Neural progenitor cell (in vitro differentiated cells): ENCODE results near the gene MTCL3.
A peak's percentile ranks its signal among the peaks of the same experiment; 100 is the strongest.

Experiments
- DNase-seq: peaks from one replicate; pipeline ENCODE4 v3.0.0-alpha.2; 2016; ENCODE audit warnings: low spot score
- H2AFZ ChIP-seq: fragments of 200-600 bp; sonication (generic); replicated peaks from 2 replicates; pipeline ENCODE4 v1.6.1; 2016; ENCODE audit warnings: antibody characterized with exemption
- H3F3A ChIP-seq: fragments of 200-600 bp; sonication (generic); 2 replicates; pipeline ENCODE4 v1.6.1; 2016; ENCODE audit warnings: antibody characterized with exemption, low read depth
- H3K27ac ChIP-seq: fragments of 200-600 bp; sonication (generic); 2 replicates; pipeline ENCODE4 v1.5.1; 2016; ENCODE audit warnings: mild to moderate bottlenecking
- H3K27me3 ChIP-seq: fragments of 200-600 bp; sonication (generic); 2 replicates; pipeline ENCODE4 v1.6.1; 2016; ENCODE audit warnings: mild to moderate bottlenecking, moderate library complexity
- H3K36me3 ChIP-seq: fragments of 200-600 bp; sonication (generic); 2 replicates; pipeline ENCODE4 v1.5.1; 2016
- H3K4me1 ChIP-seq: fragments of 200-600 bp; sonication (generic); 2 replicates; pipeline ENCODE4 v1.6.1; 2016; ENCODE audit warnings: mixed run types
- H3K4me2 ChIP-seq: fragments of 200-600 bp; sonication (generic); 2 replicates; pipeline ENCODE4 v1.6.1; 2016
- H3K4me3 ChIP-seq: fragments of 200-600 bp; sonication (generic); 2 replicates; pipeline ENCODE4 v1.5.1; 2016
- H3K79me2 ChIP-seq: fragments of 200-600 bp; sonication (generic); 2 replicates; pipeline ENCODE4 v1.6.1; 2016; ENCODE audit warnings: low read depth
- H3K9ac ChIP-seq: fragments of 200-600 bp; sonication (generic); 2 replicates; pipeline ENCODE4 v1.6.1; 2016
- H3K9me3 ChIP-seq: fragments of 200-600 bp; sonication (generic); 2 replicates; pipeline ENCODE4 v1.5.1; 2016; ENCODE audit warnings: low read depth
- H4K20me1 ChIP-seq: fragments of 200-600 bp; sonication (generic); 2 replicates; pipeline ENCODE4 v1.6.1; 2016; ENCODE audit warnings: low read depth
- H3K27ac Mint-ChIP-seq: 3 replicates; pipeline ENCODE4 v1.8.0; 2021; ENCODE audit warnings: mixed read lengths
- H3K27me3 Mint-ChIP-seq: 2 replicates; pipeline ENCODE4 v1.8.0; 2022; ENCODE audit warnings: low read depth, mild to moderate bottlenecking, inconsistent platforms, moderate library complexity, mixed read lengths; ENCODE audit not compliant: insufficient read depth
- H3K36me3 Mint-ChIP-seq: 3 replicates; pipeline ENCODE4 v1.8.0; 2021; ENCODE audit warnings: mixed read lengths
- H3K4me1 Mint-ChIP-seq: 3 replicates; pipeline ENCODE4 v1.8.0; 2021; ENCODE audit warnings: mixed read lengths
- H3K4me3 Mint-ChIP-seq: 3 replicates; pipeline ENCODE4 v1.8.0; 2021; ENCODE audit warnings: mild to moderate bottlenecking, moderate library complexity, mixed read lengths
- H3K9me3 Mint-ChIP-seq: 3 replicates; pipeline ENCODE4 v1.8.0; 2020; ENCODE audit warnings: mixed read lengths
- CTCF ChIP-seq: fragments of 200-600 bp; sonication (generic); IDR thresholded peaks from 2 replicates; pipeline ENCODE4 v1.5.1; 2017; ENCODE audit warnings: antibody characterized with exemption, mild to moderate bottlenecking
- EZH2 ChIP-seq: fragments of 200-600 bp; sonication (generic); IDR thresholded peaks from 2 replicates; pipeline ENCODE4 v1.6.1; 2017; ENCODE audit warnings: antibody characterized with exemption, mild to moderate bottlenecking, moderate library complexity
- EZH2phosphoT487 ChIP-seq: fragments of 200-600 bp; sonication (generic); IDR thresholded peaks from 2 replicates; pipeline ENCODE4 v1.6.1; 2017; ENCODE audit warnings: antibody characterized with exemption

Gene MTCL3

DNA sequence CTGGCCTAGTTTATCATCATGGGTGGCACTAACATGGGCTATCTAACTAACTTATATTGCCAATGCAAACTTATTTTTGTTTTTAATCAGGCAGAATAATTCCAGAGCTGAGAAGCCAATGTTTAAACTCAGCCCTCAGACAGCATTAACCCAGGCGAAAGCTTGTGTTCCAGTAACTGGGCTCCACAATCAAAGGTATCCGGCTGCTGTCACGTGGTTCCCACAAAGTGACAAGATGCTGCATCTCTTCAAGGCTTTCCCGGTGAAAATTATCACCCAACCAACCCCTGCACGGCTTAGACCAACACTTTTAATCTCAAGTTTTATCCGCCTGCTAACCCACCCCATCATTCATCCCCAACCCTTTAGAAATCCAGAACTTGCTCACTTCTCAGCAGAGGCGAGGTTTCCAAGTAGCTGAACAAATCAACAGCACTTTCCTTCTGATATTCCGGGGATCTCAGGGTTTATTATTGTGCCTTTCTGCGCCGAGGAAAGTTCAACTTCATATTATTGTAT, 885 bp downstream of the MTCL3 start:
- peak; percentile 57 for DNase-seq
- H3K4me3 Mint-ChIP-seq: peak overlapping the region; percentile 96
- H3K27me3 Mint-ChIP-seq: peaks cover 8% of the 10 kb centered on the region
- Histone ChIP-seq H3K4me3 (peak overlapping the region; percentile 65), H3K36me3 (peaks cover 4% of the 10 kb centered on the region), H3K4me2 (peak overlapping the region; percentile 94), H3K27ac (no peak overlapping the region), H3F3A (peaks cover 56% of the 10 kb centered on the region), H3K9me3 (no peaks in the 10 kb centered on the region), H4K20me1 (peaks cover 24% of the 10 kb centered on the region), H3K9ac (peak overlapping the region; percentile 23), H3K27me3 (peaks cover 13% of the 10 kb centered on the region), H3K79me2 (peaks cover 15% of the 10 kb centered on the region), H3K4me1 (peaks cover 26% of the 10 kb centered on the region), H2AFZ (peak overlapping the region; percentile 97)
- TF ChIP-seq CTCF (no peak), EZH2 (no peak), EZH2phosphoT487 (no peak)
- peak overlapping the region; percentile 98 for H3K27ac Mint-ChIP-seq
- H3K4me1 Mint-ChIP-seq: peaks cover 42% of the 10 kb centered on the region
- peaks cover 11% of the 10 kb centered on the region for H3K36me3 Mint-ChIP-seq
- no peaks in the 10 kb centered on the region for H3K9me3 Mint-ChIP-seq

GRCh38 chr6:127517693-127518092, 1.4 kb downstream of the MTCL3 start:
- Mint-ChIP-seq H3K27me3 (peaks cover 8% of the 10 kb centered on the region), H3K9me3 (no peaks in the 10 kb centered on the region), H3K4me1 (peaks cover 42% of the 10 kb centered on the region), H3K36me3 (peaks cover 14% of the 10 kb centered on the region), H3K27ac (peak overlapping the region; percentile 98), H3K4me3 (peak overlapping the region; percentile 96)
- H4K20me1 ChIP-seq: peaks cover 29% of the 10 kb centered on the region
- H3K27ac ChIP-seq: no peak overlapping the region
- H3F3A ChIP-seq: peaks cover 56% of the 10 kb centered on the region
- H3K9ac ChIP-seq: no peak overlapping the region
- no peaks in the 10 kb centered on the region for H3K9me3 ChIP-seq
- H3K79me2 ChIP-seq: peaks cover 15% of the 10 kb centered on the region
- DNase-seq: no peak
- TF ChIP-seq EZH2phosphoT487 (no peak), EZH2 (no peak), CTCF (no peak)
- peaks cover 13% of the 10 kb centered on the region for H3K27me3 ChIP-seq
- H2AFZ ChIP-seq: no peak overlapping the region
- peak overlapping the region; percentile 94 for H3K4me2 ChIP-seq
- peaks cover 26% of the 10 kb centered on the region for H3K4me1 ChIP-seq
- peak overlapping the region; percentile 65 for H3K4me3 ChIP-seq
- peaks cover 9% of the 10 kb centered on the region for H3K36me3 ChIP-seq

GRCh38 chr6:127516662-127517273, 2.4 kb downstream of the MTCL3 start:
- H3K4me3 ChIP-seq: peak overlapping the region; percentile 65
- H3K9me3 ChIP-seq: no peaks in the 10 kb centered on the region
- H3K27ac ChIP-seq: no peak overlapping the region
- H3K79me2 ChIP-seq: peaks cover 15% of the 10 kb centered on the region
- peaks cover 18% of the 10 kb centered on the region for H3K36me3 ChIP-seq
- peaks cover 13% of the 10 kb centered on the region for H3K27me3 ChIP-seq
- TF ChIP-seq CTCF (peak; percentile 80), EZH2 (peak; percentile 18), EZH2phosphoT487 (no peak)
- peak; percentile 76 for DNase-seq
- no peak overlapping the region for H2AFZ ChIP-seq
- Mint-ChIP-seq H3K27ac (no peak overlapping the region), H3K4me3 (peak overlapping the region; percentile 94), H3K27me3 (peaks cover 8% of the 10 kb centered on the region), H3K4me1 (peaks cover 45% of the 10 kb centered on the region), H3K36me3 (peaks cover 20% of the 10 kb centered on the region), H3K9me3 (no peaks in the 10 kb centered on the region)
- H3K4me1 ChIP-seq: peaks cover 26% of the 10 kb centered on the region
- peaks cover 56% of the 10 kb centered on the region for H3F3A ChIP-seq
- H4K20me1 ChIP-seq: peaks cover 38% of the 10 kb centered on the region
- H3K4me2 ChIP-seq: peak overlapping the region; percentile 94
- H3K9ac ChIP-seq: no peak overlapping the region
